ENCODE data around the gene HDHD3.

DNA sequence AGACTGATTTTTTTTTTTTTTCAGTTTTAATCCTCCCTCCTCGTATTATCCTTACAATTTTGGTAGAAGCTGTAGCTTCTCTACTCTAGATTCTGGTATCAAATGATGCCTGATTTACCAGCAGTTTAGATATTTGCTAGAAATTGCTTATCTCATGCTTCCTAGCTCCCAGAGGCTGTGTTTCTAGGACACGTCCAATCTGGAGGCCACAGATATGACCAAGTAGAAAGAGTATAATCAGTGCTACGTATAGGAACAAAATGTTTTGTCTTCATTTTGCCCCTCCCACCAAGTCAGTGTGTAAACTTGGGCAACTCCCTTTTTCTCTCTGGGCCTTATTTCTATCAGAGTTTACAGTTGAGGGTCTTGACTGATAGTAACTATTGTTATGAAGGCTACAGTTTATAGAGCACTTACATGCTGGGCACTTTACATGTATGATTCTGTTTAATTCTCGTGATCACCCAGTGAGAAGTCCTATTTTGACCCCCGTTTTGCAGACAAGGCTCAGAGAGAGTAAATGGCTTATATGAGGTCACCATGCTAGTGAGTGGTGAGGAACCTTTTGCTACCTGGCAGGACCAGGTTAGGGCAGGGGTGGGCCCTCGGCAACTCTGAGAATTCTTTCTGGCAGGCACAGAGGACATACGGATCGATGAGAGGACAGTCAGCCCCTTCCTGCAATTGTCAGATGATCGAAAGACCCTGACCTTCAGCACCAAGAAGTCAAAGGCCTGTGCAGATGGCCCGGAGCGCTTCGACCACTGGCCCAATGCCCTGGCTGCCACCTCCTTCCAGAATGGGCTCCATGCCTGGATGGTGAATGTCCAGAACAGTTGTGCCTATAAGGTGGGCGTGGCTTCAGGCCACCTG lies 7.6 kb downstream of the HDHD3 start:
- no peak for TF ChIP-seq POLR2A (IDR thresholded peaks at IDR 0.05; ENCODE audit: low read depth, low read length)
- TF ChIP-seq TAF1 (IDR thresholded peaks at IDR 0.05; ENCODE audit: low read depth, low read length), result no peak
- no peak for TF ChIP-seq POU2F2 (IDR thresholded peaks at IDR 0.05; ENCODE audit: low read depth, low read length)
- TF ChIP-seq POLR2AphosphoS5 (IDR thresholded peaks at IDR 0.05; ENCODE audit: low read depth, low read length), result no peak
- no peak for TF ChIP-seq PAX5 (IDR thresholded peaks at IDR 0.05; ENCODE audit: insufficient read depth, low read length, severe bottlenecking)
- TF ChIP-seq SPI1 (IDR thresholded peaks at IDR 0.05; ENCODE audit: low read depth, low read length), result no peak

Measured in GM12891 (cell line).